Thyroid gland (tissue), 4 donors: Measurements from ENCODE around the gene TGM5. TPM values are rescaled to one million over a fixed set of nuclear protein-coding genes. Genes with fewer than 3 reads are reported as not detected.

Experiments
- DNase-seq, 2 donors: peaks; one replicate each; pipeline ENCODE4 v3.0.0-alpha.2; 2019
- H3K27ac ChIP-seq, 3 donors: fragments of 200-600 bp; sonication (generic); 1 replicate in 2 of 3; 2 replicates in 1 of 3; pipeline ENCODE4 v1.5.1; 2016 to 2019; ENCODE audit warnings: mild to moderate bottlenecking in 1 of 3, moderate library complexity in 1 of 3
- H3K27me3 ChIP-seq: fragments of 200-600 bp; sonication (generic); one replicate; pipeline ENCODE4 v1.5.1; 2019
- H3K36me3 ChIP-seq, 2 donors: fragments of 200-600 bp; sonication (generic); one replicate each; pipeline ENCODE4 v1.5.1; 2016 to 2019
- H3K4me1 ChIP-seq, 2 donors: fragments of 200-600 bp; sonication (generic); one replicate each; pipeline ENCODE4 v1.5.1; 2017 to 2019
- H3K4me3 ChIP-seq, 3 donors: fragments of 200-600 bp; sonication (generic); replicated peaks in 1 of 3; 1 replicate in 2 of 3; 2 replicates in 1 of 3; pipeline ENCODE4 v1.5.1; 2016; ENCODE audit warnings: mild to moderate bottlenecking in 1 of 3
- H3K9me3 ChIP-seq: fragments of 200-600 bp; sonication (generic); one replicate; pipeline ENCODE4 v1.5.1; 2017
- POLR2A ChIP-seq, 2 donors: fragments of 450-650 bp; IDR thresholded peaks; one replicate each; pipeline ENCODE4 v1.6.1; 2017; ENCODE audit warnings: antibody characterized with exemption in 2 of 2, mild to moderate bottlenecking in 2 of 2, moderate library complexity in 1 of 2
- WGBS, 2 donors: methylation state at CpG; one replicate each; pipeline ENCODE4 v1.1.5; 2017; 5-methylcytosine and 5-hydroxymethylcytosine counted together
- intact Hi-C: fragments of 100-400 bp; cut with DNase I; formaldehyde crosslinking; loops from one replicate; pipeline ENCODE4 v1.15.1; 2023
- total RNA-seq, 4 donors: library from RNA; depleted of rRNA; stranded (reverse); fragments of >200 nt; gene quantifications; one replicate each; pipeline ENCODE4 v1.2.3, GENCODE V29; 2016
- TF ChIP-seq, protein P1 (sequence below), 6 experiments: fragments of 200-600 bp in 3 of 6; fragments of 450-650 bp in 3 of 6; sonication (generic) in 3 of 6; IDR thresholded peaks; one replicate each; pipeline ENCODE4 v1.5.1; 2016 to 2019; ENCODE audit warnings: antibody characterized with exemption in 6 of 6, mild to moderate bottlenecking in 2 of 6, inconsistent platforms in 1 of 6, moderate library complexity in 1 of 6

TGM5 gene
- total RNA-seq, 4 donors from 2014 or later, result not detected

- intact Hi-C loops, result no loop called here
- H3K36me3 ChIP-seq, result no peaks in the 10 kb centered on the region
- DNase-seq, result no peak
- no peaks in the 10 kb centered on the region for H3K27me3 ChIP-seq
- no peak overlapping the region for H3K27ac ChIP-seq
- H3K4me3 ChIP-seq, result no peak overlapping the region
- 94 to 98% methylated on average over 5 to 6 of the region's 6 CpGs for WGBS, 2 donors
- TF ChIP-seq, protein P1, sequence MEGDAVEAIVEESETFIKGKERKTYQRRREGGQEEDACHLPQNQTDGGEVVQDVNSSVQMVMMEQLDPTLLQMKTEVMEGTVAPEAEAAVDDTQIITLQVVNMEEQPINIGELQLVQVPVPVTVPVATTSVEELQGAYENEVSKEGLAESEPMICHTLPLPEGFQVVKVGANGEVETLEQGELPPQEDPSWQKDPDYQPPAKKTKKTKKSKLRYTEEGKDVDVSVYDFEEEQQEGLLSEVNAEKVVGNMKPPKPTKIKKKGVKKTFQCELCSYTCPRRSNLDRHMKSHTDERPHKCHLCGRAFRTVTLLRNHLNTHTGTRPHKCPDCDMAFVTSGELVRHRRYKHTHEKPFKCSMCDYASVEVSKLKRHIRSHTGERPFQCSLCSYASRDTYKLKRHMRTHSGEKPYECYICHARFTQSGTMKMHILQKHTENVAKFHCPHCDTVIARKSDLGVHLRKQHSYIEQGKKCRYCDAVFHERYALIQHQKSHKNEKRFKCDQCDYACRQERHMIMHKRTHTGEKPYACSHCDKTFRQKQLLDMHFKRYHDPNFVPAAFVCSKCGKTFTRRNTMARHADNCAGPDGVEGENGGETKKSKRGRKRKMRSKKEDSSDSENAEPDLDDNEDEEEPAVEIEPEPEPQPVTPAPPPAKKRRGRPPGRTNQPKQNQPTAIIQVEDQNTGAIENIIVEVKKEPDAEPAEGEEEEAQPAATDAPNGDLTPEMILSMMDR (IDR thresholded peaks at IDR 0.05), result no peak
- TF ChIP-seq POLR2A (IDR thresholded peaks at IDR 0.05), result no peak
- no peaks in the 10 kb centered on the region for H3K9me3 ChIP-seq
- H3K4me1 ChIP-seq, result no peaks in the 10 kb centered on the region
Measured at GRCh38 chr15:43235536-43235935, 31.2 kb downstream of the TGM5 start.

DNA sequence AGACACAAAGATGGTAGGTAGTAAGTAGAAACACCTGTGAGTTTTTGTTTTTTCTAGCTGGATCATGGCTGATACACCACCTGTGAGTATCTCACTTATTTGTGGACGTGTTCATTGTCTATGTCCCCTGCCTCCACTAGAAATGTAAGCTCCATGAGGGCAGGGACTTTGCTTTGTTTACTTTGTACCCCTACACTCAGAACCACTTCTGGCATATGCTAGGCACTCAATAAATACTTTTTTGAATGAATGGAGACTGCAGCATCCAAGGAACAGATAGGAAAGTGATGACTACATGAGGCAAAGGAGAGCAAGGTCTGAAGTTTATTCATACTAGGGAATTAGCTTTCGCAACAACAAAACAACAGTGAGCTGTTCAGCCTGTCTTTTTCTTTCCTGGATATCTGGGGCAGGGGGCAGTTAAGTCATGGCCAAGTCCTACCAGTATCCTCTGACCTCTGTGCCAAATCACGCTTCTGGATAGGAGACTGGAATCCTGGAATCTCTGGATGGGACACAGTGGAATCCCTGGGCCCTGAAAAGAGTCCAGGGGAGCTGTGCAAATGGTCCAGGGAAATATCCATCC, 34.3 kb downstream of the TGM5 start:
- intact Hi-C loops, result no loop called here
- WGBS, 2 donors, result 96 to 100% methylated on average over 3 of the region's 3 CpGs

GRCh38 chr15:43230640-43231115, 36.0 kb downstream of the TGM5 start:
- TF ChIP-seq, protein P1 (IDR thresholded peaks at IDR 0.05), result no peak
- TF ChIP-seq POLR2A (IDR thresholded peaks at IDR 0.05), result no peak
- peak overlapping the region in 1 of 3 donors; percentile 41 for H3K27ac ChIP-seq
- 16 to 31% methylated on average over 2 of the region's 2 CpGs for WGBS, 2 donors
- intact Hi-C loops, result no loop called here
- peak in 1 of 2 donors; percentile 7 for DNase-seq
- no peaks in the 10 kb centered on the region for H3K36me3 ChIP-seq
- no peak overlapping the region for H3K4me3 ChIP-seq
- no peaks in the 10 kb centered on the region for H3K27me3 ChIP-seq
- H3K9me3 ChIP-seq, result no peaks in the 10 kb centered on the region
- peaks cover 0 to 7% of the 10 kb centered on the region in 2 donors for H3K4me1 ChIP-seq

More for the DNA sequence above, 34.3 kb downstream of the TGM5 start:
- TF ChIP-seq, protein P1 (IDR thresholded peaks at IDR 0.05), result no peak
- TF ChIP-seq POLR2A (IDR thresholded peaks at IDR 0.05), result no peak
- no peaks in the 10 kb centered on the region for H3K9me3 ChIP-seq
- no peak for DNase-seq
- H3K4me1 ChIP-seq, result peaks cover 0 to 7% of the 10 kb centered on the region in 2 donors
- no peak overlapping the region for H3K4me3 ChIP-seq
- H3K36me3 ChIP-seq, result no peaks in the 10 kb centered on the region
- H3K27ac ChIP-seq, result no peak overlapping the region
- H3K27me3 ChIP-seq, result no peaks in the 10 kb centered on the region

GRCh38 chr15:43229977-43230376, 36.8 kb downstream of the TGM5 start:
- Histone ChIP-seq H3K4me3 (no peak overlapping the region), H3K9me3 (no peaks in the 10 kb centered on the region), H3K4me1 (peaks cover 0 to 7% of the 10 kb centered on the region in 2 donors), H3K36me3 (no peaks in the 10 kb centered on the region), H3K27ac (no peak overlapping the region), H3K27me3 (no peaks in the 10 kb centered on the region)
- intact Hi-C loops, result loop anchor here (5.0 kb wide), 1 partner anchor 57 kb away; no protein-coding TSS in a partner anchor
- peak; percentile 61 to 65 for DNase-seq
- TF ChIP-seq POLR2A (IDR thresholded peaks at IDR 0.05), result no peak
- TF ChIP-seq, protein P1 (IDR thresholded peaks at IDR 0.05), result no peak
- 35 to 45% methylated on average over 5 of the region's 5 CpGs for WGBS, 2 donors
